ENCODE data around the gene LEMD3. TPM values are rescaled to one million over a fixed set of nuclear protein-coding genes. Genes with fewer than 3 reads are reported as not detected.

LEMD3 gene
- total and polyA plus RNA-seq, 2 experiments from 2014 or later = 15.4 to 56.7 TPM

DNA sequence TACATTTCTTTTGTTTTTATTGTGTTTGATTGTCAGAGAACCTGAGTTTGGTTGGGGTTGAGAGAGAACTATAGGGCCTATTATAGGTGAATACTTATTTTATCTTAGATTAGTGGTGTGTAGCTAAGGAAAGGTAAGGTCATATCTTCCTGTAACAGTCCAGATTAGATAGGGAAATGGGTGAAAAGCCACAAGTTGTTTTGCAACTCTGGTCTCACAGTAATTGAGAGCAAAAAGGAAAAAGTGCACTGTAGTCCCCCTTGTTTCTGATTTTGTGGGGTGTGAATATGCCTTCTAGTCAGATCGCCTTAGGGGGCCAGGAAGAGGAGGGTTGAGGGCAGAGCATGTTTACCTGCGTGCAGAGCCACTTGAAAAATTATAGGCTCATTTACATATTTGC is 118.0 kb downstream of the LEMD3 start:
- Mint-ChIP-seq H3K4me3 (no peak overlapping the region), H3K27me3 (ENCODE audit: insufficient read depth, low read depth, poor library complexity) (no peaks in the 10 kb centered on the region), H3K9me3 (no peaks in the 10 kb centered on the region), H3K36me3 (ENCODE audit: low read depth) (no peaks in the 10 kb centered on the region), H3K4me1 (peaks cover 3% of the 10 kb centered on the region; the same call in 1 of the 3 replicates), H3K27ac (no peak overlapping the region)
- Histone ChIP-seq H2AFZ (no peak overlapping the region), H3K27me3 (ENCODE audit: insufficient read depth) (no peaks in the 10 kb centered on the region), H3K79me2 (replicated peaks; ENCODE audit: insufficient read depth) (no peaks in the 10 kb centered on the region), H4K20me1 (replicated peaks; ENCODE audit: insufficient read depth) (no peaks in the 10 kb centered on the region), H3K4me3 (no peak overlapping the region), H3K4me2 (no peak overlapping the region), H3F3A (replicated peaks; ENCODE audit: low read depth) (no peaks in the 10 kb centered on the region), H3K27ac (ENCODE audit: low read depth) (no peak overlapping the region), H3K36me3 (ENCODE audit: insufficient read depth) (no peaks in the 10 kb centered on the region), H3K4me1 (ENCODE audit: insufficient read depth) (no peaks in the 10 kb centered on the region), H3K9me2 (ENCODE audit: insufficient read depth) (no peaks in the 10 kb centered on the region)
- ATAC-seq (no peak), DNase-seq (ENCODE audit: low spot score) (no peak)
- TF ChIP-seq JUNB (IDR thresholded peaks at IDR 0.05; ENCODE audit: unreplicated experiment) (no peak), CREB1 (CRISPR knock-in tag; IDR thresholded peaks at IDR 0.05; ENCODE audit: low read depth) (no peak), NANOG (IDR thresholded peaks at IDR 0.05; ENCODE audit: borderline replicate concordance) (no peak)
- TF ChIP-seq, protein P1, sequence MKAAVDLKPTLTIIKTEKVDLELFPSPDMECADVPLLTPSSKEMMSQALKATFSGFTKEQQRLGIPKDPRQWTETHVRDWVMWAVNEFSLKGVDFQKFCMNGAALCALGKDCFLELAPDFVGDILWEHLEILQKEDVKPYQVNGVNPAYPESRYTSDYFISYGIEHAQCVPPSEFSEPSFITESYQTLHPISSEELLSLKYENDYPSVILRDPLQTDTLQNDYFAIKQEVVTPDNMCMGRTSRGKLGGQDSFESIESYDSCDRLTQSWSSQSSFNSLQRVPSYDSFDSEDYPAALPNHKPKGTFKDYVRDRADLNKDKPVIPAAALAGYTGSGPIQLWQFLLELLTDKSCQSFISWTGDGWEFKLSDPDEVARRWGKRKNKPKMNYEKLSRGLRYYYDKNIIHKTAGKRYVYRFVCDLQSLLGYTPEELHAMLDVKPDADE (IDR thresholded peaks at IDR 0.05) = no peak

DNA sequence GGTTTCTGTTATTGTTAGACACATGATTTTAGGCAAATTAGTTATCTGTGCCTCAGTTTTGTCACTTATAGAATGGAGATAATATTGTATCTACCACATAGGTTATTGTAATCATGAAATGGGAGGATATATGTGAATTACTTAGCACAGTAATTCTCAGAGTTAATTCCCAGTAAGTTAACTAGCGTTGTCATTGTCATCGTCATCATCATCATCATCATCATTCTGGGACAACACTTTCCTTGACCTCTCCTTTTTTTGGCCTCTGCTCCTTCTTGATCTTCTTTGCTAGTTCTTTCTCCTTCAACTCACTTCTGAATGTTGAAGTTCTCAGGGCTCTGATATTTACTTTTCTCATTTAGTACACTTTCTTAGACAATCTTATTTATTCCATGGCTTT is 122.9 kb downstream of the LEMD3 start:
- no peak overlapping the region for H3K4me2 ChIP-seq
- H3K9me3 Mint-ChIP-seq = no peaks in the 10 kb centered on the region; the same call in 2 of the 3 replicates
- no peak overlapping the region for H3K27ac Mint-ChIP-seq
- no peak overlapping the region for H3K4me3 Mint-ChIP-seq
- no peak overlapping the region for H2AFZ ChIP-seq
- H3K27ac ChIP-seq (ENCODE audit: low read depth) = no peak overlapping the region
- no peaks in the 10 kb centered on the region for H3K79me2 ChIP-seq (replicated peaks; ENCODE audit: insufficient read depth)
- no peaks in the 10 kb centered on the region for H3K9me2 ChIP-seq (ENCODE audit: insufficient read depth)
- H4K20me1 ChIP-seq (replicated peaks; ENCODE audit: insufficient read depth) = no peaks in the 10 kb centered on the region
- H3K27me3 ChIP-seq (ENCODE audit: insufficient read depth) = no peaks in the 10 kb centered on the region
- no peaks in the 10 kb centered on the region for H3K36me3 Mint-ChIP-seq (ENCODE audit: low read depth)
- H3K27me3 Mint-ChIP-seq (ENCODE audit: insufficient read depth, low read depth, poor library complexity) = no peaks in the 10 kb centered on the region
- no peak for ATAC-seq
- H3K4me3 ChIP-seq = no peak overlapping the region
- no peaks in the 10 kb centered on the region for H3K36me3 ChIP-seq (ENCODE audit: insufficient read depth)
- no peaks in the 10 kb centered on the region for H3F3A ChIP-seq (replicated peaks; ENCODE audit: low read depth)
- no peak for DNase-seq (ENCODE audit: low spot score)
- peaks cover 3% of the 10 kb centered on the region; the same call in 1 of the 3 replicates for H3K4me1 Mint-ChIP-seq
- no peaks in the 10 kb centered on the region for H3K4me1 ChIP-seq (ENCODE audit: insufficient read depth)
- TF ChIP-seq STAT1 (IDR thresholded peaks at IDR 0.05; ENCODE audit: unreplicated experiment) (no peak), EZH2phosphoT487 (IDR thresholded peaks at IDR 0.05; ENCODE audit: unreplicated experiment) (no peak), ZNF114 (CRISPR knock-in tag; IDR thresholded peaks at IDR 0.05) (no peak), EZH2 (IDR thresholded peaks at IDR 0.05; ENCODE audit: low read depth, unreplicated experiment) (no peak), JUNB (IDR thresholded peaks at IDR 0.05; ENCODE audit: unreplicated experiment) (no peak), CREB1 (CRISPR knock-in tag; IDR thresholded peaks at IDR 0.05; ENCODE audit: low read depth) (no peak)
- TF ChIP-seq, protein P2, sequence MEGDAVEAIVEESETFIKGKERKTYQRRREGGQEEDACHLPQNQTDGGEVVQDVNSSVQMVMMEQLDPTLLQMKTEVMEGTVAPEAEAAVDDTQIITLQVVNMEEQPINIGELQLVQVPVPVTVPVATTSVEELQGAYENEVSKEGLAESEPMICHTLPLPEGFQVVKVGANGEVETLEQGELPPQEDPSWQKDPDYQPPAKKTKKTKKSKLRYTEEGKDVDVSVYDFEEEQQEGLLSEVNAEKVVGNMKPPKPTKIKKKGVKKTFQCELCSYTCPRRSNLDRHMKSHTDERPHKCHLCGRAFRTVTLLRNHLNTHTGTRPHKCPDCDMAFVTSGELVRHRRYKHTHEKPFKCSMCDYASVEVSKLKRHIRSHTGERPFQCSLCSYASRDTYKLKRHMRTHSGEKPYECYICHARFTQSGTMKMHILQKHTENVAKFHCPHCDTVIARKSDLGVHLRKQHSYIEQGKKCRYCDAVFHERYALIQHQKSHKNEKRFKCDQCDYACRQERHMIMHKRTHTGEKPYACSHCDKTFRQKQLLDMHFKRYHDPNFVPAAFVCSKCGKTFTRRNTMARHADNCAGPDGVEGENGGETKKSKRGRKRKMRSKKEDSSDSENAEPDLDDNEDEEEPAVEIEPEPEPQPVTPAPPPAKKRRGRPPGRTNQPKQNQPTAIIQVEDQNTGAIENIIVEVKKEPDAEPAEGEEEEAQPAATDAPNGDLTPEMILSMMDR (conservative IDR thresholded peaks at IDR 0.05; ENCODE audit: low read depth in 2 of 2) = no peak
- TF ChIP-seq, protein P3, sequence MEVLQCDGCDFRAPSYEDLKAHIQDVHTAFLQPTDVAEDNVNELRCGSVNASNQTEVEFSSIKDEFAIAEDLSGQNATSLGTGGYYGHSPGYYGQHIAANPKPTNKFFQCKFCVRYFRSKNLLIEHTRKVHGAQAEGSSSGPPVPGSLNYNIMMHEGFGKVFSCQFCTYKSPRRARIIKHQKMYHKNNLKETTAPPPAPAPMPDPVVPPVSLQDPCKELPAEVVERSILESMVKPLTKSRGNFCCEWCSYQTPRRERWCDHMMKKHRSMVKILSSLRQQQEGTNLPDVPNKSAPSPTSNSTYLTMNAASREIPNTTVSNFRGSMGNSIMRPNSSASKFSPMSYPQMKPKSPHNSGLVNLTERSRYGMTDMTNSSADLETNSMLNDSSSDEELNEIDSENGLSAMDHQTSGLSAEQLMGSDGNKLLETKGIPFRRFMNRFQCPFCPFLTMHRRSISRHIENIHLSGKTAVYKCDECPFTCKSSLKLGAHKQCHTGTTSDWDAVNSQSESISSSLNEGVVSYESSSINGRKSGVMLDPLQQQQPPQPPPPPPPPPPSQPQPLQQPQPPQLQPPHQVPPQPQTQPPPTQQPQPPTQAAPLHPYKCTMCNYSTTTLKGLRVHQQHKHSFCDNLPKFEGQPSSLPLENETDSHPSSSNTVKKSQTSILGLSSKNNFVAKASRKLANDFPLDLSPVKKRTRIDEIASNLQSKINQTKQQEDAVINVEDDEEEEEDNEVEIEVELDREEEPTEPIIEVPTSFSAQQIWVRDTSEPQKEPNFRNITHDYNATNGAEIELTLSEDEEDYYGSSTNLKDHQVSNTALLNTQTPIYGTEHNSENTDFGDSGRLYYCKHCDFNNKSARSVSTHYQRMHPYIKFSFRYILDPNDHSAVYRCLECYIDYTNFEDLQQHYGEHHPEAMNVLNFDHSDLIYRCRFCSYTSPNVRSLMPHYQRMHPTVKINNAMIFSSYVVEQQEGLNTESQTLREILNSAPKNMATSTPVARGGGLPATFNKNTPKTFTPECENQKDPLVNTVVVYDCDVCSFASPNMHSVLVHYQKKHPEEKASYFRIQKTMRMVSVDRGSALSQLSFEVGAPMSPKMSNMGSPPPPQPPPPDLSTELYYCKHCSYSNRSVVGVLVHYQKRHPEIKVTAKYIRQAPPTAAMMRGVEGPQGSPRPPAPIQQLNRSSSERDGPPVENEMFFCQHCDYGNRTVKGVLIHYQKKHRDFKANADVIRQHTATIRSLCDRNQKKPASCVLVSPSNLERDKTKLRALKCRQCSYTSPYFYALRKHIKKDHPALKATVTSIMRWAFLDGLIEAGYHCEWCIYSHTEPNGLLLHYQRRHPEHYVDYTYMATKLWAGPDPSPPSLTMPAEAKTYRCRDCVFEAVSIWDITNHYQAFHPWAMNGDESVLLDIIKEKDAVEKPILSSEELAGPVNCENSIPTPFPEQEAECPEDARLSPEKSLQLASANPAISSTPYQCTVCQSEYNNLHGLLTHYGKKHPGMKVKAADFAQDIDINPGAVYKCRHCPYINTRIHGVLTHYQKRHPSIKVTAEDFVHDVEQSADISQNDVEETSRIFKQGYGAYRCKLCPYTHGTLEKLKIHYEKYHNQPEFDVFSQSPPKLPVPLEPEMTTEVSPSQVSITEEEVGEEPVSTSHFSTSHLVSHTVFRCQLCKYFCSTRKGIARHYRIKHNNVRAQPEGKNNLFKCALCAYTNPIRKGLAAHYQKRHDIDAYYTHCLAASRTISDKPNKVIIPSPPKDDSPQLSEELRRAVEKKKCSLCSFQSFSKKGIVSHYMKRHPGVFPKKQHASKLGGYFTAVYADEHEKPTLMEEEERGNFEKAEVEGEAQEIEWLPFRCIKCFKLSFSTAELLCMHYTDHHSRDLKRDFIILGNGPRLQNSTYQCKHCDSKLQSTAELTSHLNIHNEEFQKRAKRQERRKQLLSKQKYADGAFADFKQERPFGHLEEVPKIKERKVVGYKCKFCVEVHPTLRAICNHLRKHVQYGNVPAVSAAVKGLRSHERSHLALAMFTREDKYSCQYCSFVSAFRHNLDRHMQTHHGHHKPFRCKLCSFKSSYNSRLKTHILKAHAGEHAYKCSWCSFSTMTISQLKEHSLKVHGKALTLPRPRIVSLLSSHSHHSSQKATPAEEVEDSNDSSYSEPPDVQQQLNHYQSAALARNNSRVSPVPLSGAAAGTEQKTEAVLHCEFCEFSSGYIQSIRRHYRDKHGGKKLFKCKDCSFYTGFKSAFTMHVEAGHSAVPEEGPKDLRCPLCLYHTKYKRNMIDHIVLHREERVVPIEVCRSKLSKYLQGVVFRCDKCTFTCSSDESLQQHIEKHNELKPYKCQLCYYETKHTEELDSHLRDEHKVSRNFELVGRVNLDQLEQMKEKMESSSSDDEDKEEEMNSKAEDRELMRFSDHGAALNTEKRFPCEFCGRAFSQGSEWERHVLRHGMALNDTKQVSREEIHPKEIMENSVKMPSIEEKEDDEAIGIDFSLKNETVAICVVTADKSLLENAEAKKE (CRISPR knock-in tag; IDR thresholded peaks at IDR 0.05) = no peak
